ENCODE results near the gene CCND1. TPM values are rescaled to one million over a fixed set of nuclear protein-coding genes. Genes with fewer than 3 reads are reported as not detected.

The CCND1 gene
- total and polyA plus RNA-seq, 10 of the 15 experiments (the other 5 are each of a cell fraction or from before 2014, with no cell fraction given), result 0.09 to 6.6 (median 0.59) TPM; not detected in 2

DNA sequence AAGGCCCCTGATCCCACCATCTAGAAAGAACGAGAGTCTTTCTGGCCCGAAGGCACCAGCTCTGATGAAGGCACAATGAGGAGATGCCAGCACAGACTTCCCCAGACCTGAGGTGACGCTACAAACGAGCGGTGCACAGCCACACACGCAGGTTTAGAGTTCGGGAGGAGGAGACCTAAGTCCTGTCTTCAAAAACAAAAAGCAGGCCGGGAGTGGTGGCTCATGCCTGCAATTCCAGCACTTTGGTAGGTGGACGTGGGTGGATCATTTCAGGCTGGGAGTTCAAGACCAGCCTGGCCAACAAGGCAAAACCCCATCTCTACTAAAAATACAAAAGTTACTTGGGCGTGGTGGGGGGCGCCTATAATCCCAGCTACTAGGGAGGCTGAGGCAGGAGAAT, 24.7 kb downstream of the CCND1 start:
- ChIA-PET CTCF (no interaction called here), SMC1A (ENCODE audit: uncharacterized antibody, unreplicated experiment) (no interaction called here), POLR2A (no interaction called here), RAD21 (ENCODE audit: unreplicated experiment) (no interaction called here)
- no TSS peak for BruUV-seq (replicated peaks)
- TF ChIP-seq CHD1 (IDR thresholded peaks at IDR 0.05; ENCODE audit: low read depth, low read length) (no peak), TCF12 (IDR thresholded peaks at IDR 0.05; ENCODE audit: low read depth, low read length) (no peak), RCOR1 (conservative IDR thresholded peaks at IDR 0.05; ENCODE audit: low read depth, low read length) (no peak), IRF4 (IDR thresholded peaks at IDR 0.05; ENCODE audit: low read depth, low read length) (no peak), SMARCA5 (IDR thresholded peaks at IDR 0.05) (no peak), IKZF2 (IDR thresholded peaks at IDR 0.05) (no peak), MEF2A (IDR thresholded peaks at IDR 0.05; ENCODE audit: insufficient read depth, low read depth, low read length) (no peak), EGR1 (IDR thresholded peaks at IDR 0.05; ENCODE audit: borderline replicate concordance in 1 of 2, low read depth in 2 of 2, low read length in 2 of 2) (no peak), IKZF1 (conservative IDR thresholded peaks at IDR 0.05) (no peak), RBBP5 (conservative IDR thresholded peaks at IDR 0.05) (no peak), DPF2 (IDR thresholded peaks at IDR 0.05) (no peak)
- TF ChIP-seq, protein P1, sequence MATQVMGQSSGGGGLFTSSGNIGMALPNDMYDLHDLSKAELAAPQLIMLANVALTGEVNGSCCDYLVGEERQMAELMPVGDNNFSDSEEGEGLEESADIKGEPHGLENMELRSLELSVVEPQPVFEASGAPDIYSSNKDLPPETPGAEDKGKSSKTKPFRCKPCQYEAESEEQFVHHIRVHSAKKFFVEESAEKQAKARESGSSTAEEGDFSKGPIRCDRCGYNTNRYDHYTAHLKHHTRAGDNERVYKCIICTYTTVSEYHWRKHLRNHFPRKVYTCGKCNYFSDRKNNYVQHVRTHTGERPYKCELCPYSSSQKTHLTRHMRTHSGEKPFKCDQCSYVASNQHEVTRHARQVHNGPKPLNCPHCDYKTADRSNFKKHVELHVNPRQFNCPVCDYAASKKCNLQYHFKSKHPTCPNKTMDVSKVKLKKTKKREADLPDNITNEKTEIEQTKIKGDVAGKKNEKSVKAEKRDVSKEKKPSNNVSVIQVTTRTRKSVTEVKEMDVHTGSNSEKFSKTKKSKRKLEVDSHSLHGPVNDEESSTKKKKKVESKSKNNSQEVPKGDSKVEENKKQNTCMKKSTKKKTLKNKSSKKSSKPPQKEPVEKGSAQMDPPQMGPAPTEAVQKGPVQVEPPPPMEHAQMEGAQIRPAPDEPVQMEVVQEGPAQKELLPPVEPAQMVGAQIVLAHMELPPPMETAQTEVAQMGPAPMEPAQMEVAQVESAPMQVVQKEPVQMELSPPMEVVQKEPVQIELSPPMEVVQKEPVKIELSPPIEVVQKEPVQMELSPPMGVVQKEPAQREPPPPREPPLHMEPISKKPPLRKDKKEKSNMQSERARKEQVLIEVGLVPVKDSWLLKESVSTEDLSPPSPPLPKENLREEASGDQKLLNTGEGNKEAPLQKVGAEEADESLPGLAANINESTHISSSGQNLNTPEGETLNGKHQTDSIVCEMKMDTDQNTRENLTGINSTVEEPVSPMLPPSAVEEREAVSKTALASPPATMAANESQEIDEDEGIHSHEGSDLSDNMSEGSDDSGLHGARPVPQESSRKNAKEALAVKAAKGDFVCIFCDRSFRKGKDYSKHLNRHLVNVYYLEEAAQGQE (IDR thresholded peaks at IDR 0.05; ENCODE audit: low read depth, low read length), result no peak
- TF ChIP-seq, protein P2, sequence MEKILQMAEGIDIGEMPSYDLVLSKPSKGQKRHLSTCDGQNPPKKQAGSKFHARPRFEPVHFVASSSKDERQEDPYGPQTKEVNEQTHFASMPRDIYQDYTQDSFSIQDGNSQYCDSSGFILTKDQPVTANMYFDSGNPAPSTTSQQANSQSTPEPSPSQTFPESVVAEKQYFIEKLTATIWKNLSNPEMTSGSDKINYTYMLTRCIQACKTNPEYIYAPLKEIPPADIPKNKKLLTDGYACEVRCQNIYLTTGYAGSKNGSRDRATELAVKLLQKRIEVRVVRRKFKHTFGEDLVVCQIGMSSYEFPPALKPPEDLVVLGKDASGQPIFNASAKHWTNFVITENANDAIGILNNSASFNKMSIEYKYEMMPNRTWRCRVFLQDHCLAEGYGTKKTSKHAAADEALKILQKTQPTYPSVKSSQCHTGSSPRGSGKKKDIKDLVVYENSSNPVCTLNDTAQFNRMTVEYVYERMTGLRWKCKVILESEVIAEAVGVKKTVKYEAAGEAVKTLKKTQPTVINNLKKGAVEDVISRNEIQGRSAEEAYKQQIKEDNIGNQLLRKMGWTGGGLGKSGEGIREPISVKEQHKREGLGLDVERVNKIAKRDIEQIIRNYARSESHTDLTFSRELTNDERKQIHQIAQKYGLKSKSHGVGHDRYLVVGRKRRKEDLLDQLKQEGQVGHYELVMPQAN (conservative IDR thresholded peaks at IDR 0.05), result no peak
- TF ChIP-seq, protein P3, sequence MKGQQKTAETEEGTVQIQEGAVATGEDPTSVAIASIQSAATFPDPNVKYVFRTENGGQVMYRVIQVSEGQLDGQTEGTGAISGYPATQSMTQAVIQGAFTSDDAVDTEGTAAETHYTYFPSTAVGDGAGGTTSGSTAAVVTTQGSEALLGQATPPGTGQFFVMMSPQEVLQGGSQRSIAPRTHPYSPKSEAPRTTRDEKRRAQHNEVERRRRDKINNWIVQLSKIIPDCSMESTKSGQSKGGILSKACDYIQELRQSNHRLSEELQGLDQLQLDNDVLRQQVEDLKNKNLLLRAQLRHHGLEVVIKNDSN (IDR thresholded peaks at IDR 0.05; ENCODE audit: borderline replicate concordance, extremely low read length, insufficient read depth, low read depth, low read length), result no peak
- Histone ChIP-seq H3K9me3 (replicated peaks; ENCODE audit: control insufficient read depth, insufficient read depth, low read length) (no peaks in the 10 kb centered on the region), H4K20me1 (ENCODE audit: control insufficient read depth, insufficient read depth) (peaks cover 3% of the 10 kb centered on the region; the same call in 1 of the 2 replicates), H3K4me1 (ENCODE audit: control insufficient read depth, insufficient read depth, low read length) (no peaks in the 10 kb centered on the region), H3K4me2 (ENCODE audit: control insufficient read depth, insufficient read depth) (no peak overlapping the region), H3K4me3 (no peak overlapping the region), H3K36me3 (ENCODE audit: control insufficient read depth in 2 of 2, insufficient read depth in 2 of 2, low read length in 1 of 2) (peaks cover 4 to 13% of the 10 kb centered on the region in 2 experiments), H2AFZ (ENCODE audit: control insufficient read depth, low read depth, low read length) (no peak overlapping the region), H3K27me3 (replicated peaks in 1 of 2; ENCODE audit: control insufficient read depth in 2 of 2, insufficient read depth in 2 of 2, low read length in 1 of 2) (no peaks in the 10 kb centered on the region), H3K9ac (ENCODE audit: control insufficient read depth, insufficient read depth, low read length) (no peak overlapping the region), H3K27ac (ENCODE audit: control insufficient read depth, insufficient read depth) (no peak overlapping the region), H3K79me2 (ENCODE audit: control insufficient read depth, insufficient read depth, low read length) (no peaks in the 10 kb centered on the region; the same call in 1 of the 2 replicates)
- ATAC-seq (no peak), DNase-seq (ENCODE audit: low read depth, low spot score) (no peak), FAIRE-seq (no peak)
- WGBS (ENCODE audit: insufficient coverage, insufficient replicate concordance, low lambda C conversion rate, missing lambda C conversion rate), result 91% methylated on average over 11 of the region's 11 CpGs
- intact Hi-C loops (cut with micrococcal nuclease; ENCODE audit: unreplicated experiment) (no loop called here), in situ Hi-C loops (cut with MboI) (loop anchor here (10.0 kb wide), 1 partner anchor 561 kb away; no protein-coding TSS in a partner anchor)
